Erythroblast (primary cell): ENCODE results near the gene INKA1.

ENCODE experiments used
- GATA1 ChIP-seq: IDR thresholded peaks from 2 replicates; pipeline ENCODE4 v1.6.1; 2011; ENCODE audit warnings: low read depth, mild to moderate bottlenecking, control low read depth, low read length, moderate library complexity
- POLR2A ChIP-seq: IDR thresholded peaks from 2 replicates; pipeline ENCODE4 v1.6.1; 2011; ENCODE audit warnings: mild to moderate bottlenecking, low read length

- TF ChIP-seq POLR2A (no peak), GATA1 (no peak)
Observed at GRCh38 chr3:49844464-49845183, 41.6 kb downstream of the INKA1 start.
